NOMO-1 (cell line): ENCODE data around the gene CAT.

Experiments
- DNase-seq, 2 experiments: peaks; one replicate each; lab custom pipeline; 2025; ENCODE audit not compliant: unreplicated experiment in 2 of 2; lab: John Stamatoyannopoulos, UW

The CAT gene

DNA sequence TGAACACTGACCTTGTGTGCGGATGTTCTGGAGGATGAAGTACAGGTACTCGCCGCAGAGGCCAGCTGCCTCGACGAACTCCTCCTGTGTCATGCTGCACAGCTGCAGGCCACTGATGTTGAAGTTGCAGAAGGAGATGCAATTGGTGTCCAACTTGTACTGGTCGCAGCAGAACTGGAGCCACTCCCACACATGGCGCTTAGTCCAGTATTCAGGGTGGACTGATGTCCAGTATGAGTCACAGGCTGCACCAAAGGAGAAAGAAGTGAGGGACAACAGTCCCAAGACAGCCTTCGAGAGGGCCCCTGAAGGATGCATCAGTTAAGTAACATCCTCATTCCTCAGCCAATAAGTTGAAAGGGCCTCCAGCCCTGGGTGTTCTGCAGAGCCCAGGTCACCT, 54.7 kb downstream of the CAT start:
- no peak for DNase-seq

- no peak for DNase-seq
Measured at GRCh38 chr11:34493926-34494595, 55.3 kb downstream of the CAT start.

DNA sequence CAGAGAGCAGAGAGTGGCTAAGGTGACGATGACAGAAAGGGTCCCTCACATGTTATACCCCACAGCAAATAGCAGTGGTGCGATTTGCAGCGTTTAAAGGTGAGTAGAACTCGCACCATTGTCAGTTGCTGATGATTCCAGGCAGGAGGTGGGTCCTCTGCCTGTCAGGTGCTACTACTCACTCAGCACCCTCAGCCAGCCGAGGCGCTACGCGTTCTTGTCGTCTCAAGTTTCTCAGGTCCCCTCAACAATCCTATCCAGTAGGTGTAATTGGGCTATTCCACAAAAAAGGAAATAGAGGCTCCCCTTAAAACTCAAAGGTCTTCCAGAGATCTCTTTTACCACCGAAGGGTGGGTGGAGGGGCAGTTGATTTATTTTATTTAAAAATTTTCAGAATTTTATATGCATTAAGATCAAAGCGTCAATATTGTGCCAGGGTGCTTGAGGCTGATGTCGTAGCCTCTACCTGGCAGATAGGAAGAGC, 56.5 kb downstream of the CAT start:
- no peak for DNase-seq

GRCh38 chr11:34495724-34496377, 57.1 kb downstream of the CAT start:
- DNase-seq = no peak

DNA sequence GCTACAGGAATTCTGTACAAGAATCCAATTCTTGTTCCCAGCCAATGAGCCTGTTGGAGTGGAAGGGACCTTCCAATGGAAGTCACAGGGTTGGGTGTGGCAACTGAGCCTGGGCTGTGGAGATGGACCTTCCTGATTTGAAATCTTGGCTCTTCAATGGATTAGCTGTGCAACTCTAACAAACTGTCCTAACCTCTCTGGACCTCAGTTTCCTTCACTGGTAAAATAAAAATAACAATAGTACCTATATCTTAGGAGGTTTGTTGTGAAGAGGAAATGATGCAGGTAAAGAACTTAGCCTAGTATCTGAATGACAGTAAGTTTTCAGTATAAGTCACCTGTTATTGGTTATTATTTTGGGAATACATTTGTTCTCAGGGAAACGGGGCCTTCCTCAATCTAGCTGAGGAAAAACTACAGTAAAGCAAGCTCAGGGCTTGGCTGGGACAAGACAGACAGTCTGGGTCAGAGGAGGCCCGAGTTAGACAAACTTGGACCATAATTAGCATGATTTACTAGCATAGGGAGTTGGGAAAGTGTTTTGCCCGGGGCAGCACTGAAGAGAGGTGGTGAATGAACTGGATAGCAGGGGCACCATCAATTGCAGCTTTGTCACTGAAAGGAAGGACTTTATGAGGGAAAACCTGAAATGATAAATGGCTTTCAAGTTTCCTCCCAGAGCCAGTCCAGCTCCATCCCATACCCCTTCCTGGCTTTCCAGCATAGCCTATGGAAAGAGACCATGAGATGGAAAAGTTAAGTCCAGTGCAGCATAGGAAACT, 61.2 kb downstream of the CAT start:
- DNase-seq = no peak

DNA sequence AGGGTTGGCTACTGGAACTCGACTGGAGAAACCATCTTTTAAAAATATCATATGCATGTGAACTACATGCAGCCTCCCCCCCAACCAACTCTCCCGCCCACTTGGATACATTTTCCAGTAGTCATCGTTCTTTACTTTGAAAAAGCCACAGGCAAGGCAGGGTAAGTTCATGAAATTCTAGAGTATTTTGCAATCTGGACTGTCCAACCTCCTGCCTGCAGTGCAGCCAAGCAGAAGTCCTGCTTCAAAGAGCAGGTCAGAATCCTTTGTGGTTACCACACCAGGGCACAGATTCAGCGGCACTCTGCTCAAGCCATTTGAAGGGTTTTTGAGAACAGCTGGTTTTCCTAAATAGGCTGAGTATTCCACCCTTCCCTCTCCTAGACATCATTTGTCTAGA, 62.8 kb downstream of the CAT start:
- DNase-seq = peak; percentile 49 to 75

- no peak for DNase-seq
Measured at GRCh38 chr11:34501949-34502348, 63.2 kb downstream of the CAT start.

DNA sequence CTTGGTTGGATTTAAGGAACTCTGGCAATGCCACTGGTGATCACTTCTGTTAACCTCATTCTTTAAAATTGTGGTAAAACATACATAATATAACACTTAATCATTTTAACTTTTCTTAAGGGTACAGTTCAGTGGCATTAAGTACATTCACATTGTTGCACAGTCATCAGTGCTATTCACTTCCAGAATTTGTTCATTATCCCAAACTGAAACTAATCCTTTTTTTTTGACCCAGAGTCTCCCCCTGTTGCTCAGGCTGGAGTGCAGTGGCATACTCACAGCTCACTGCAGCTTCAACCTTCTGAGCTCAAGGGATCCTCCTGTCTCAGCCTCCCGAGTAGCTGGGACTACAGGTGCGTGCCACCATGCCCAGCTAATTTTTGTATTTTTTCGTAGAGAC, 64.2 kb downstream of the CAT start:
- DNase-seq = no peak

GRCh38 chr11:34505874-34506273, 67.1 kb downstream of the CAT start:
- no peak for DNase-seq

DNA sequence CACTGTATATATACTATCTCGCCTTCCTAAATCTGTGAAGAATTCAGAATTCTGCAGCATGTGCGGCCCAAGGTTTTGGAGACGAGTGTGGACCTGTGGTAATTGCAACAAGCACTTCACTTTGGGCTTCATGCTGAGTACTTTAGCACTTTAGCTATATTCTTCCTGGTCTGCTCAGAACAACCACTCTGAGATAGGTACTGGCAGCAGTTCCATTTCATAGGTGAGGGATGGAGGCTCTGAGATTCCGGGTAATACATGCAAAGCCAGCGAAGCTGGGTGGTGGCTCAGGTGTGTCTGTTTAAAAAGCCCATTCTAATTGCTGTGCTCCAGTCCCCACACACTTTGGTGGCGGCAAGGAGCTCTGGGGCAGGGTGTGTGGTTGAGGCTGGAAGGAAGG, 68.4 kb downstream of the CAT start:
- no peak for DNase-seq

- no peak for DNase-seq
Measured at GRCh38 chr11:34507610-34508009, 68.9 kb downstream of the CAT start.

DNA sequence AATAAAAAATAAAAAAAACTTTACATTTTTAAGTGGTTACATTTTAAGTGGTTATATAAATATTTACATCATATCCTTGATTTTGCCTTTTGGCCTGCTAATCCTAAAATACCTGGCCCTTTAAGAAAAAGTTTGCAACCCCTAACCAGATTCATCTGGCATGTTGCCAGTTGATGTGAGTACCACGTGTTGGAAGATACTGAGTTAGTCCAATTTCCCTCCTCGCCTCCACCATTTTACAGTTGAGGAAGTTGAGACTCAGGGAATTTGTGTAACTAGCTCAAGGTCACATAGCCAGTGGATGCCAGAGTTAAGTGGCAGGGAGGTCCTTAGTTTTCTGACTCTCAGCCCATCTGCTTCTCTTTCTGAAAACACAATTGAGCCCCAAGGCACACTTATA, 69.8 kb downstream of the CAT start:
- peak in 1 of 2 experiments; percentile 7 for DNase-seq

GRCh38 chr11:34509336-34509876, 70.7 kb downstream of the CAT start:
- DNase-seq = peak; percentile 41 to 65

- no peak for DNase-seq
Measured at GRCh38 chr11:34510218-34510617, 71.5 kb downstream of the CAT start.

DNA sequence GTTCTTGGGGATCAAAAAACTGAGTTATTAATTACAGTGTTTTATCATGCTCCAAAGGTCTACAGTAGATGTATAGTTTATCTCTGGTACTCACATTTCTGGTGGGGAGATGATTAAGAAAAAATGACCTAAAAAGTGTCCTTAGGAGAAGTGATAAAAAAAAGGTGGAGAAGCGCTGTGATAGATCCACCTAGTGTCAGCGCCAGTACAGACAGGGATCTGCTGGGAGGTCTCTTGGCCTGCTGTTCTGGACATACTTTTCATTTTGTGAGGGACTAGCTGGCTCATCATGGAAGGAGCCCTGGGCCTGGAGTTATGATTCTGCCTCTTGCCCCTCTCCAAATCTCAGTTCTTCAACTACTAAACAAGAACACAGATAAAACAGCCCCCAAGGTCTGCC, 71.9 kb downstream of the CAT start:
- DNase-seq = no peak

DNA sequence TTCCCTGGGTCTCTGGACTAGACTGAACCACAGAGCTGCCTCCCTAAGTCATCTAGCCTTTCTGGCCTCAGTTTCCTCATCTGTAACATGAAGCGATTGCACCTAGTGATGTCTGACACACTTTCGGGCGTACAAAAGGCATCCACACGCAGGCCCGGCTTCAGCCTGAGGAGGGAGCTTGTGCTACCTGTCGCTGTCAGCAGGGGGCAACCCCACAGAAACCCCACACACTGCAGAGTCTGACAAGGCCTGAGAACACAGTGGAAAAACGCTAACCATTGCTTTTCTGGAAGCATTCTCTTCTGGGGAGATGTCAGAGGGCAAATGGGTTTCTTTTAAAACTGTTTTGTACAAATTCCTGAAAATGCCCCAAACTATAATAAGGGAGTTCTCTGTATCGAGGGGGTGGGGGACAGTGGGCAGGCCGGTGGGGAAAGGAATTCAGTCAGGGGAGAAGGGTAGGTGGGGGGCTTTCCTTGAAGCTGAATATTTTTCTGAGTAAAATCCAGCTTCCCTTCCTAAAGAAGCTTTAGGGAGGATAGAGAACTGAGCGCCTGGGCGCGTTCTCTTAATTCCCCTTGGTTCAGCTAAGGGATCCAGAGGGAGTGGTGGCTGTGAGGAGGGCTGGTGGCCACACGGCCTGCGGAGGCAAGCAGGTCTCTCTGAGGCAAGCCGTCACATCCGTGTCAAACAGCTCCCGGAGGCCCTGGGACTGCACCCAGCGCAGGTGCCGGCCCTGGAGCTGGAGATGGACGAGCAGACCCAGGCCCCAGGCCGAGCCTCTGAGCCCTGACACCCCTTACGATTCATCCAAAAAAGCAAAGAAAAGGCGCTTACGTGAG, 74.3 kb downstream of the CAT start:
- peak; percentile 25 to 61 for DNase-seq

DNA sequence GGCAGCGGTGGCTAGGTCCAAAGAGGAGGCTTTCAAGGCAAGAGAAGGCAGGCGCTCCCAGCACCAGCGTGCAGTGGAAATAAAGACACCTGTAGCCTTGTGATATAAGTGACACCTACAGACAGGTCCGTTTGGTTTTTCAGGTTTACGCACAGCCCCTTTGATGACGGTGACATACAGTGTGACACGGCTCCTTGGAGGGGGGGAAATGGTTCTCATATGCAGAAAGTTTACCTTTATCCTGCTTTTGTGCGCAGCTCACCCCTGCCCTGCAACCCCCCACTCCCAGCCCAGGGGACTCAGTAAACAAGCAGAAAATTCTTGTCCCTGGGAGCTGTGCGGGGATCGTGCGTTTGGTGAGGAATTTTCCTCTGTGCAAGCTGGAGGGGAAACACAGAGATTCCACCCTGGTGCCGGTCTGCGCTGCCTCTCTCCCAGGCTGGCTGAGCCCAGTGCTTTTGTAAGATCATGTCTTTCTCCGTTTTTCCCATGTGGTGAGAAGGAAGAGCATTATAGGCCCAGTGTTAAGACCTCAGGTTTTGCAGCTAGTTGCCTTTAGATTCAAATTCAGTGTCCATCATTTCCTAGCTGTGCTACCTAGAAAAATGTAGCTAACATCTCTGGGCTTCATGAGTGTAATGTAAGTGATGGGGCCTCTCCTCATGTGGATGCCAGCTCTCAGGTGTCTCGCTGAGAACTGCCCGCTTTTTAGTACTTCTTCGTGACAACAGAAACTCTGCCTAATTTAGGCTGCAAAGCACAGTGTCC, 75.1 kb downstream of the CAT start, which contains the start of gene ELF5:
Gene ELF5 (minus strand): TSS at position 113 of the 768 bp plus-strand sequence. CDS start 8,045 bp downstream, outside the sequence.
- no peak for DNase-seq

DNA sequence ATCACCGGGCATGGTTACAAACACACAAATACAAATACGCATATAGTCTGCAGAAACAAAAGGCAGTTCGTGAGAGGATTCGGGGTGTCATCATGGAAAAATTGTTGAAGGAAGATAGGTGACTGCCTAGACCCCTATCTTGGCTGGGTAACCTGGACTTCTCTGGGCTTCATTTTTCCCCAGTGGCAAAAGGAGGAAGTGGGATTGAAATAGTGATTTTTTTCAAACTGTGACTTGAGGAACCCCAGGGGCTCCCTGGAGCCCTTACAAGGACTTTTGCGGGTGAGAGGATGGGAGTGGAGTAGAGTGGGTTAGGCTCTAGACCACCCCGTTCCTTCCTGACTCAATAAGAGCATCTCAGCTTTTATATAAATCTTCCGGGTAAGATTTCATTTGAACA, 75.9 kb downstream of the CAT start:
- DNase-seq = no peak

DNA sequence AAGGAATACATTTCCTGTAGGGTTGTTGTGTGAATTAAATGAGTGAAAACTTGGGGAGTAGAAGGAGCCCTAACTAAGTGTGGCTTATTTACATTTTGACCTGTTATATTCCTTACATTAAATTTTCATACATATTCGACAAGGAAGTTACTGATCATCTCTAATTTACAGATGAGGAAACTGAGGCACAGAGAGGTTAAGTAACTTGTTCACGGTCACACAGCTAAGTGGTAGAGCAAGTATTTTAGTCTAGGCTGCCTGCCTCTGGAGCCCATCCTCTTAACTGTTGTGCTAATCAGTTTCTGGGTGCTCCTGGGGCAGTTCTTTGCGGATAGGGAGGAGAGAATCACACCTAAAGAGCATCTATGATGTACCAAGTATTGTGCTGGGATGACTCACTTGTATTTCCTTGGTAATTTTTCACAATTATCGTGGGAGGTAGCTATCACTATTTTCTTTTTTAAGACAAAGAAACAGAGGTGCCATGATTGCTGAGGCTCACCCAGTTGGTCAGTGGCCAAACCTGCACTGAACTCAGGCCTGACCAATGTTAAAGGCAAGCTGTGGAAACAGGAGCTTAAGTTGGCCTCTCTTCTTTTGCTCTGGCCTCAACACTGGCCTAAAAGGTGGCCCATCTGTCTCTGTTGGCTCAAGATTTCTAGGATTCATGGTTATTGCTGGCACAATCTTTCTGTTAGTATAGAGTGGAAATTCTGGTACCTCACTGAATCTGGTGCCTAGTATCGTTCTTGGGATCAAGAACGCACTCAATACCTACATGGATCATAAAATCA, 77.7 kb downstream of the CAT start:
- no peak for DNase-seq
